Hepatocyte (in vitro differentiated cells): ENCODE data around the gene PARN.

Experiments used
- EZH2phosphoT487 ChIP-seq: fragments of 200-600 bp; sonication (generic); IDR thresholded peaks from one replicate; pipeline ENCODE4 v1.6.1; 2018; ENCODE audit warnings: antibody characterized with exemption, mild to moderate bottlenecking, low read depth, moderate library complexity; ENCODE audit not compliant: unreplicated experiment, severe bottlenecking
- TF ChIP-seq, protein P1 (sequence below): fragments of 200-600 bp; sonication (generic); IDR thresholded peaks from 2 replicates; pipeline ENCODE4 v1.5.1; 2016; ENCODE audit warnings: antibody characterized with exemption, mild to moderate bottlenecking; ENCODE audit not compliant: poor library complexity

DNA sequence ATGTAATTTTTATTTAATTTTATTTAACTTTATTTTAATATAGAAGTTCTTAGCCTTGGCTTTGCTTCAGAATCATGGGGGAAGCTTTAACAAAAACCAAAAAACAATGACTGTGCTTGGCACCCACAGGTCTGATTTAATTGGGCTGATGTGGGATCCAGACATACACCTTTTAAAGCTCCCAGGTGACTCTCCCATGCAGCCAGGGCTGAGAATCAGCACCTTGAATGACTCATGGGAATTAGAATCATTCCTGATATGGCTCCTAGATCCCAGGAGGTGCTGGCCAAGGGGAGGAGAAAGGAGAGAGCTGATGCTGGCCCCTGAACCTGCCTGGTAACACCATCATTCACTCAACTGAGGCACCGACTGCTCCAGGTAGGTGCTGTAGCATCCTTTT is 240.7 kb downstream of the PARN start:
- TF ChIP-seq, protein P1, sequence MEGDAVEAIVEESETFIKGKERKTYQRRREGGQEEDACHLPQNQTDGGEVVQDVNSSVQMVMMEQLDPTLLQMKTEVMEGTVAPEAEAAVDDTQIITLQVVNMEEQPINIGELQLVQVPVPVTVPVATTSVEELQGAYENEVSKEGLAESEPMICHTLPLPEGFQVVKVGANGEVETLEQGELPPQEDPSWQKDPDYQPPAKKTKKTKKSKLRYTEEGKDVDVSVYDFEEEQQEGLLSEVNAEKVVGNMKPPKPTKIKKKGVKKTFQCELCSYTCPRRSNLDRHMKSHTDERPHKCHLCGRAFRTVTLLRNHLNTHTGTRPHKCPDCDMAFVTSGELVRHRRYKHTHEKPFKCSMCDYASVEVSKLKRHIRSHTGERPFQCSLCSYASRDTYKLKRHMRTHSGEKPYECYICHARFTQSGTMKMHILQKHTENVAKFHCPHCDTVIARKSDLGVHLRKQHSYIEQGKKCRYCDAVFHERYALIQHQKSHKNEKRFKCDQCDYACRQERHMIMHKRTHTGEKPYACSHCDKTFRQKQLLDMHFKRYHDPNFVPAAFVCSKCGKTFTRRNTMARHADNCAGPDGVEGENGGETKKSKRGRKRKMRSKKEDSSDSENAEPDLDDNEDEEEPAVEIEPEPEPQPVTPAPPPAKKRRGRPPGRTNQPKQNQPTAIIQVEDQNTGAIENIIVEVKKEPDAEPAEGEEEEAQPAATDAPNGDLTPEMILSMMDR: no peak
- no peak for TF ChIP-seq EZH2phosphoT487
